ENCODE measurements around the gene COL1A2. TPM values are rescaled to one million over a fixed set of nuclear protein-coding genes. Genes with fewer than 3 reads are reported as not detected.

The COL1A2 gene
- polyA plus RNA-seq, 2 of the 4 experiments (the other 2 are of a cell fraction): 0.14 TPM; not detected in 1

GRCh38 chr7:94421681-94422080 lies 27.0 kb downstream of the COL1A2 start:
- ChIA-PET CTCF (interaction anchor here (1.4 kb wide), 1 partner anchor 15 kb away, joined by 6 read pairs; no protein-coding TSS in a partner anchor), POLR2A (no interaction called here)
- no peak overlapping the region for H3K4me2 ChIP-seq
- DNase-seq (ENCODE audit: low read depth in 1 of 2, low spot score in 1 of 2): no peak
- FAIRE-seq: no peak
- 77% methylated on average over 3 of the region's 3 CpGs for WGBS (ENCODE audit: missing lambda C conversion rate)
- TF ChIP-seq ZC3H11A (IDR thresholded peaks at IDR 0.05): no peak
- TF ChIP-seq RNF2 (IDR thresholded peaks at IDR 0.05; ENCODE audit: borderline replicate concordance, low read depth): no peak
- no peak for TF ChIP-seq GATA3 (IDR thresholded peaks at IDR 0.05; ENCODE audit: borderline replicate concordance)
- no peak for TF ChIP-seq CBX8 (IDR thresholded peaks at IDR 0.05)
- no peak for TF ChIP-seq ZSCAN20 (CRISPR knock-in tag; IDR thresholded peaks at IDR 0.05)
- TF ChIP-seq NFE2L2 (conservative IDR thresholded peaks at IDR 0.05; ENCODE audit: low read length): no peak
- TF ChIP-seq TFCP2L1 (CRISPR knock-in tag; IDR thresholded peaks at IDR 0.05): no peak
- no peak for TF ChIP-seq JUN (IDR thresholded peaks at IDR 0.05)
- no peak for TF ChIP-seq ESRRA (IDR thresholded peaks at IDR 0.05; ENCODE audit: borderline replicate concordance, low read length)
- no peak for TF ChIP-seq ZNF302 (CRISPR knock-in tag; IDR thresholded peaks at IDR 0.05)
- TF ChIP-seq POLR2A (IDR thresholded peaks at IDR 0.05; ENCODE audit: low read length): no peak
- H3K27ac ChIP-seq: no peak overlapping the region
- H3K4me1 ChIP-seq: no peaks in the 10 kb centered on the region
- H3K4me3 ChIP-seq: no peak overlapping the region
- no peak for ATAC-seq
- no peaks in the 10 kb centered on the region for H3K9me3 ChIP-seq

- Histone ChIP-seq H3K4me1 (no peaks in the 10 kb centered on the region), H3K4me2 (no peak overlapping the region), H3K4me3 (no peak overlapping the region), H3K9me3 (no peaks in the 10 kb centered on the region), H3K27ac (no peak overlapping the region)
- POLR2A ChIA-PET: no interaction called here
- no peak for FAIRE-seq
- CTCF ChIA-PET: no interaction called here
- no peak for ATAC-seq
- WGBS (ENCODE audit: missing lambda C conversion rate): 5% methylated on average over 1 of the region's 1 CpG
- no peak for TF ChIP-seq ZSCAN20 (CRISPR knock-in tag; IDR thresholded peaks at IDR 0.05)
- no peak for TF ChIP-seq ZNF302 (CRISPR knock-in tag; IDR thresholded peaks at IDR 0.05)
- no peak for TF ChIP-seq RAD21 (conservative IDR thresholded peaks at IDR 0.05 in 1 of 2, IDR thresholded peaks at IDR 0.05 in 1 of 2)
- no peak for TF ChIP-seq CTCF (IDR thresholded peaks at IDR 0.05)
- no peak for TF ChIP-seq CHD2 (IDR thresholded peaks at IDR 0.05; ENCODE audit: low read length, partially characterized antibody)
- no peak for TF ChIP-seq CBX8 (IDR thresholded peaks at IDR 0.05)
- no peak for TF ChIP-seq REST (IDR thresholded peaks at IDR 0.05)
- TF ChIP-seq KDM5A (IDR thresholded peaks at IDR 0.05): no peak
- TF ChIP-seq HOXB13 (CRISPR knock-in tag; IDR thresholded peaks at IDR 0.05; ENCODE audit: low read depth): no peak
- TF ChIP-seq JUNB (IDR thresholded peaks at IDR 0.05): no peak
- TF ChIP-seq FOXS1 (CRISPR knock-in tag; IDR thresholded peaks at IDR 0.05): no peak
- no peak for TF ChIP-seq MAZ (IDR thresholded peaks at IDR 0.05; ENCODE audit: borderline replicate concordance, low read depth, low read length)
- TF ChIP-seq CEBPB (IDR thresholded peaks at IDR 0.05): no peak
- TF ChIP-seq, protein P1, sequence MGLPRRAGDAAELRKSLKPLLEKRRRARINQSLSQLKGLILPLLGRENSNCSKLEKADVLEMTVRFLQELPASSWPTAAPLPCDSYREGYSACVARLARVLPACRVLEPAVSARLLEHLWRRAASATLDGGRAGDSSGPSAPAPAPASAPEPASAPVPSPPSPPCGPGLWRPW (IDR thresholded peaks at IDR 0.05): no peak
- no peak for TF ChIP-seq FOSB (CRISPR knock-in tag; IDR thresholded peaks at IDR 0.05)
- TF ChIP-seq KDM1A (IDR thresholded peaks at IDR 0.05; ENCODE audit: low read depth): no peak
- TF ChIP-seq, protein P2, sequence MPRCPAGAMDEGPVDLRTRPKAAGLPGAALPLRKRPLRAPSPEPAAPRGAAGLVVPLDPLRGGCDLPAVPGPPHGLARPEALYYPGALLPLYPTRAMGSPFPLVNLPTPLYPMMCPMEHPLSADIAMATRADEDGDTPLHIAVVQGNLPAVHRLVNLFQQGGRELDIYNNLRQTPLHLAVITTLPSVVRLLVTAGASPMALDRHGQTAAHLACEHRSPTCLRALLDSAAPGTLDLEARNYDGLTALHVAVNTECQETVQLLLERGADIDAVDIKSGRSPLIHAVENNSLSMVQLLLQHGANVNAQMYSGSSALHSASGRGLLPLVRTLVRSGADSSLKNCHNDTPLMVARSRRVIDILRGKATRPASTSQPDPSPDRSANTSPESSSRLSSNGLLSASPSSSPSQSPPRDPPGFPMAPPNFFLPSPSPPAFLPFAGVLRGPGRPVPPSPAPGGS (IDR thresholded peaks at IDR 0.05): no peak
- TF ChIP-seq RNF2 (IDR thresholded peaks at IDR 0.05; ENCODE audit: borderline replicate concordance, low read depth): no peak
- DNase-seq (ENCODE audit: low read depth in 1 of 2, low spot score in 1 of 2): no peak
Observed at GRCh38 chr7:94422136-94422535, 27.4 kb downstream of the COL1A2 start.

All from A549 (cell line).